H1 (cell line): ENCODE measurements around the gene PLGRKT. TPM values are rescaled to one million over a fixed set of nuclear protein-coding genes. Genes with fewer than 3 reads are reported as not detected.

Source experiments
- CTCF ChIA-PET: fragments of 300-600 bp; sonication (Branson Sonifier 250); formaldehyde crosslinking; loops from one replicate; lab custom pipeline; 2021; ENCODE audit not compliant: partially characterized antibody; lab: Charles Lee
- POLR2A ChIA-PET: fragments of 300-600 bp; sonication (Branson Sonifier 250); formaldehyde crosslinking; loops from one replicate; lab custom pipeline; 2021; ENCODE audit warnings: inconsistent platforms; ENCODE audit not compliant: partially characterized antibody; lab: Charles Lee
- DNase-seq, 2 experiments: peaks; one replicate each; pipeline versions ENCODE4 v3.0.0 to v3.0.0-alpha.2; 2010 to 2022; ENCODE audit warnings: low spot score in 2 of 2, low read depth in 1 of 2, mixed read lengths in 1 of 2
- FAIRE-seq: peaks from 2 replicates; lab custom pipeline; 2011; peaks lifted over from hg19 to GRCh38; lab: Jason Lieb, UNC
- H2AFZ ChIP-seq: 2 replicates; pipeline ENCODE4 v1.8.1; 2012; ENCODE audit warnings: low read length, inconsistent platforms
- H2AK5ac ChIP-seq: 2 replicates; pipeline ENCODE4 v1.6.1; 2013; ENCODE audit warnings: low read depth, low read length
- H2BK120ac ChIP-seq: replicated peaks from 2 replicates; pipeline ENCODE3; 2013; ENCODE audit warnings: low read depth, low read length, inconsistent platforms
- H2BK12ac ChIP-seq: 2 replicates; pipeline ENCODE4 v1.6.1; 2013; ENCODE audit warnings: low read depth, low read length
- H2BK15ac ChIP-seq: 2 replicates; pipeline ENCODE4 v1.6.1; 2013; ENCODE audit warnings: low read length
- H2BK20ac ChIP-seq: 2 replicates; pipeline ENCODE4 v1.6.1; 2013; ENCODE audit warnings: low read length
- H2BK5ac ChIP-seq: 2 replicates; pipeline ENCODE4 v1.6.1; 2013; ENCODE audit warnings: low read depth, low read length
- H3K14ac ChIP-seq: 2 replicates; pipeline ENCODE4 v1.6.1; 2013; ENCODE audit warnings: inconsistent platforms; ENCODE audit not compliant: insufficient read length
- H3K18ac ChIP-seq: 2 replicates; pipeline ENCODE4 v1.6.1; 2013; ENCODE audit warnings: low read length; ENCODE audit errors: extremely low read depth
- H3K23ac ChIP-seq: 2 replicates; pipeline ENCODE4 v1.6.1; 2013; ENCODE audit warnings: inconsistent platforms; ENCODE audit not compliant: insufficient read length
- H3K23me2 ChIP-seq: 2 replicates; pipeline ENCODE4 v1.6.1; 2013; ENCODE audit warnings: low read depth, low read length
- H3K27ac ChIP-seq: 2 replicates; pipeline ENCODE4 v1.6.1; 2011; ENCODE audit warnings: low read depth, low read length, inconsistent platforms
- H3K27me3 ChIP-seq, 4 experiments: replicated peaks in 1 of 4; 1 replicate in 1 of 4; 2 replicates in 3 of 4; pipeline versions ENCODE4 v1.6.1 to v1.8.1; 2011 to 2013; ENCODE audit warnings: low read length in 3 of 4, mild to moderate bottlenecking in 3 of 4, inconsistent platforms in 2 of 4, mixed read lengths in 2 of 4, moderate library complexity in 1 of 4; ENCODE audit not compliant: control insufficient read depth in 3 of 4, insufficient read depth in 3 of 4; ENCODE audit errors: extremely low read depth in 1 of 4
- H3K36me3 ChIP-seq, 4 experiments: 2 replicates each; pipeline versions ENCODE4 v1.6.1 to v1.8.1; 2011 to 2013; ENCODE audit warnings: mild to moderate bottlenecking in 4 of 4, low read length in 3 of 4, moderate library complexity in 2 of 4, control low read depth in 1 of 4, inconsistent platforms in 1 of 4; ENCODE audit not compliant: insufficient read depth in 4 of 4, control insufficient read depth in 2 of 4
- H3K4ac ChIP-seq: replicated peaks from 2 replicates; pipeline ENCODE3; 2013; ENCODE audit warnings: low read length, low read depth, mixed read lengths, inconsistent platforms; ENCODE audit not compliant: insufficient read length
- H3K4me1 ChIP-seq, 4 experiments: replicated peaks in 1 of 4; 1 replicate in 1 of 4; 2 replicates in 3 of 4; pipeline versions ENCODE4 v1.6.1 to v1.8.1; 2011 to 2013; ENCODE audit warnings: low read length in 3 of 4, inconsistent platforms in 2 of 4, mixed read lengths in 1 of 4; ENCODE audit not compliant: insufficient read depth in 4 of 4, control insufficient read depth in 3 of 4
- H3K4me2 ChIP-seq, 2 experiments: 2 replicates each; pipeline versions ENCODE4 v1.6.1 to v1.8.1; 2011 to 2013; ENCODE audit warnings: low read depth in 2 of 2, low read length in 2 of 2, control low read depth in 1 of 2, inconsistent platforms in 1 of 2, mild to moderate bottlenecking in 1 of 2; ENCODE audit not compliant: insufficient read depth in 1 of 2
- H3K4me3 ChIP-seq, 4 experiments: fragments of 200-600, 300-600 bp in 1 of 4; sonication (generic), shearing (Covaris generic), sonication (Bioruptor Twin) in 1 of 4; 2 replicates each; pipeline versions ENCODE4 v1.5.1 to v1.8.1; 2011 to 2016; ENCODE audit warnings: low read length in 4 of 4, low read depth in 3 of 4, control low read depth in 2 of 4, inconsistent platforms in 2 of 4, mild to moderate bottlenecking in 2 of 4, mixed read lengths in 1 of 4, moderate library complexity in 1 of 4; ENCODE audit not compliant: insufficient read depth in 2 of 4; ENCODE audit errors: extremely low read depth in 1 of 4
- H3K56ac ChIP-seq: replicated peaks from 2 replicates; pipeline ENCODE3; 2013; ENCODE audit warnings: low read depth, mild to moderate bottlenecking, mixed read lengths, low read length, inconsistent platforms; ENCODE audit not compliant: insufficient read length
- H3K79me1 ChIP-seq: 2 replicates; pipeline ENCODE4 v1.6.1; 2013; ENCODE audit warnings: low read depth, low read length, control low read depth
- H3K79me2 ChIP-seq, 2 experiments: 2 replicates each; pipeline versions ENCODE4 v1.6.1 to v1.8.1; 2012 to 2013; ENCODE audit warnings: low read length in 2 of 2, mild to moderate bottlenecking in 2 of 2, inconsistent platforms in 1 of 2; ENCODE audit not compliant: insufficient read depth in 2 of 2, control insufficient read depth in 1 of 2
- H3K9ac ChIP-seq, 4 experiments: replicated peaks in 1 of 4; 1 replicate in 1 of 4; 2 replicates in 3 of 4; pipeline versions ENCODE4 v1.6.1 to v1.8.1; 2011 to 2013; ENCODE audit warnings: low read depth in 3 of 4, low read length in 3 of 4, control low read depth in 2 of 4, mild to moderate bottlenecking in 2 of 4, moderate library complexity in 2 of 4, inconsistent platforms in 1 of 4; ENCODE audit errors: extremely low read depth in 1 of 4
- H3K9me3 ChIP-seq, 2 experiments: 2 replicates each; pipeline versions ENCODE4 v1.6.1 to v1.8.1; 2012 to 2013; ENCODE audit warnings: mild to moderate bottlenecking in 2 of 2, moderate library complexity in 2 of 2, control low read depth in 1 of 2, inconsistent platforms in 1 of 2, low read depth in 1 of 2, low read length in 1 of 2, mixed read lengths in 1 of 2; ENCODE audit not compliant: insufficient read depth in 2 of 2
- H4K20me1 ChIP-seq, 2 experiments: replicated peaks in 1 of 2; 2 replicates each; pipeline versions ENCODE3 to v1.8.1; 2011 to 2013; ENCODE audit warnings: inconsistent platforms in 2 of 2, low read length in 2 of 2, mild to moderate bottlenecking in 1 of 2; ENCODE audit not compliant: insufficient read depth in 2 of 2, control insufficient read depth in 1 of 2
- H4K5ac ChIP-seq: 2 replicates; pipeline ENCODE4 v1.6.1; 2013; ENCODE audit warnings: low read length, low read depth, mixed read lengths, inconsistent platforms; ENCODE audit not compliant: insufficient read length
- H4K8ac ChIP-seq: 2 replicates; pipeline ENCODE4 v1.8.0; 2013; ENCODE audit warnings: mild to moderate bottlenecking, moderate library complexity, low read length, inconsistent platforms; ENCODE audit not compliant: insufficient read depth; ENCODE audit errors: extremely low read depth
- H4K91ac ChIP-seq: replicated peaks from 2 replicates; pipeline ENCODE3; 2013; ENCODE audit warnings: low read length, mixed read lengths, inconsistent platforms; ENCODE audit not compliant: insufficient read length
- ATF3 ChIP-seq: IDR thresholded peaks from 2 replicates; pipeline ENCODE4 v1.6.1; 2011; ENCODE audit warnings: low read depth, mild to moderate bottlenecking, low read length; ENCODE audit not compliant: insufficient read depth
- BCL11A ChIP-seq, 2 experiments: IDR thresholded peaks; one replicate each; pipeline ENCODE4 v1.6.1; 2011; ENCODE audit warnings: low read depth in 2 of 2, low read length in 2 of 2, mild to moderate bottlenecking in 2 of 2
- FOSL1 ChIP-seq: IDR thresholded peaks from 2 replicates; pipeline ENCODE4 v1.6.1; 2011; ENCODE audit warnings: mild to moderate bottlenecking, low read depth, low read length, moderate library complexity; ENCODE audit not compliant: insufficient read depth
- KDM4A ChIP-seq: IDR thresholded peaks from one replicate; pipeline ENCODE4 v1.7.1; 2012; ENCODE audit warnings: low read depth, mild to moderate bottlenecking, moderate library complexity, low read length, inconsistent platforms; ENCODE audit not compliant: severe bottlenecking
- NANOG ChIP-seq: IDR thresholded peaks from 2 replicates; pipeline ENCODE4 v1.6.1; 2011; ENCODE audit warnings: low read length, low read depth, mild to moderate bottlenecking, inconsistent platforms; ENCODE audit not compliant: insufficient read depth, poor library complexity, severe bottlenecking
- POLR2A ChIP-seq, 2 experiments: IDR thresholded peaks; 1 replicate in 1 of 2; 2 replicates in 1 of 2; pipeline ENCODE4 v1.6.1; 2011; ENCODE audit warnings: low read depth in 2 of 2, low read length in 2 of 2, mild to moderate bottlenecking in 2 of 2; ENCODE audit errors: control extremely low read depth in 1 of 2
- POU5F1 ChIP-seq: IDR thresholded peaks from 2 replicates; pipeline ENCODE4 v1.6.1; 2011; ENCODE audit warnings: low read depth, mild to moderate bottlenecking, low read length, moderate library complexity
- RBBP5 ChIP-seq: IDR thresholded peaks from 2 replicates; pipeline ENCODE4 v1.7.1; 2012; ENCODE audit warnings: low read depth, mild to moderate bottlenecking, inconsistent platforms, low read length, moderate library complexity, borderline replicate concordance
- SIN3A ChIP-seq, 2 experiments: IDR thresholded peaks in 1 of 2; conservative IDR thresholded peaks in 1 of 2; 2 replicates each; pipeline ENCODE4 v1.6.1; 2011 to 2012; ENCODE audit warnings: low read length in 2 of 2, improper control_type of control experiment in 1 of 2, low read depth in 1 of 2, mild to moderate bottlenecking in 1 of 2
- SP2 ChIP-seq: IDR thresholded peaks from 2 replicates; pipeline ENCODE4 v1.6.1; 2012; ENCODE audit warnings: mild to moderate bottlenecking, low read length, inconsistent platforms
- SRF ChIP-seq: IDR thresholded peaks from 2 replicates; pipeline ENCODE4 v1.6.1; 2011; ENCODE audit warnings: mild to moderate bottlenecking, low read depth, low read length, moderate library complexity
- TCF12 ChIP-seq: IDR thresholded peaks from 2 replicates; pipeline ENCODE4 v1.6.1; 2011; ENCODE audit warnings: low read depth, mild to moderate bottlenecking, low read length
- polyA plus RNA-seq, 7 experiments: library from polyadenylated mRNA; depleted of rRNA in 3 of 7; stranded (reverse) in 5 of 7; unstranded in 2 of 7; fragments of >200 nt in 5 of 7; fragments of 200-250 nt in 2 of 7; gene quantifications; 1 replicate in 5 of 7; 2 replicates in 1 of 7; 4 replicates in 1 of 7; pipeline versions ENCODE4 v1.2.1 to v1.2.3, GENCODE V29; 2011 to 2013; ENCODE audit warnings: missing spikeins in 2 of 7, mixed read lengths in 2 of 7
- total RNA-seq: library from RNA; stranded (reverse); fragmentation: NEBNext Ultra II Directional; extraction: Animal tissue kit (Norgen Biotek cat#: 25700); gene quantifications from 2 replicates; pipeline ENCODE4 v1.2.1, GENCODE V29; 2021

Gene PLGRKT
- total and polyA plus RNA-seq, 2 of the 8 experiments (the other 6 are each of a cell fraction or from before 2014, with no cell fraction given) = 5.4 to 15.7 TPM

GRCh38 chr9:5384436-5384835, 53.3 kb downstream of the PLGRKT start:
- H3K4me2 ChIP-seq = no peak overlapping the region
- H2BK5ac ChIP-seq = no peak overlapping the region
- no peaks in the 10 kb centered on the region for H3K79me2 ChIP-seq
- no peaks in the 10 kb centered on the region for H3K27me3 ChIP-seq
- H2BK15ac ChIP-seq = no peak overlapping the region
- H2AFZ ChIP-seq = no peak overlapping the region
- CTCF ChIA-PET = no interaction called here
- H4K20me1 ChIP-seq = no peaks in the 10 kb centered on the region
- no peak overlapping the region for H4K91ac ChIP-seq
- no peak overlapping the region for H3K4ac ChIP-seq
- no peak overlapping the region for H3K9ac ChIP-seq
- H2BK12ac ChIP-seq = no peak overlapping the region
- H3K27ac ChIP-seq = no peak overlapping the region
- H3K14ac ChIP-seq = no peak overlapping the region
- no peak overlapping the region for H3K18ac ChIP-seq
- no peaks in the 10 kb centered on the region for H3K9me3 ChIP-seq
- H3K23me2 ChIP-seq = no peaks in the 10 kb centered on the region
- no peak overlapping the region for H3K4me3 ChIP-seq
- no peak overlapping the region for H3K56ac ChIP-seq
- DNase-seq (no peak), FAIRE-seq (no peak)
- H3K23ac ChIP-seq = no peak overlapping the region
- H4K5ac ChIP-seq = no peak overlapping the region
- no peaks in the 10 kb centered on the region for H3K36me3 ChIP-seq
- POLR2A ChIA-PET = no interaction called here
- no peaks in the 10 kb centered on the region for H3K79me1 ChIP-seq
- no peak overlapping the region for H4K8ac ChIP-seq
- H3K4me1 ChIP-seq = no peaks in the 10 kb centered on the region
- H2BK120ac ChIP-seq = no peak overlapping the region
- TF ChIP-seq SP2 (no peak), POLR2A (IDR thresholded peaks at IDR 0.05; ENCODE audit: control extremely low read depth in 1 of 2, low read depth in 2 of 2, low read length in 2 of 2) (no peak), NANOG (no peak), SIN3A (conservative IDR thresholded peaks at IDR 0.05 in 1 of 2, IDR thresholded peaks at IDR 0.05 in 1 of 2; ENCODE audit: low read depth in 1 of 2, low read length in 2 of 2) (no peak), POU5F1 (no peak), RBBP5 (no peak), ATF3 (no peak), KDM4A (no peak), SRF (no peak), BCL11A (IDR thresholded peaks at IDR 0.05; ENCODE audit: low read depth in 2 of 2, low read length in 2 of 2) (no peak), TCF12 (no peak), FOSL1 (no peak)
- no peak overlapping the region for H2BK20ac ChIP-seq
- H2AK5ac ChIP-seq = no peak overlapping the region
